NCI-H345 (cell line): Measurements from ENCODE around the gene PLA2G2C.
A peak's percentile ranks its signal among the peaks of the same experiment; 100 is the strongest.
"Not testable (repeated sequence)": the region's sequence is repeated elsewhere in the genome, so short reads cannot be mapped to it uniquely, and the experiment has no call there.

Experiments used
- DNase-seq: peaks from one replicate; lab custom pipeline; 2025; lab: John Stamatoyannopoulos, UW

PLA2G2C gene

GRCh38 chr1:20185834-20186782, at the start of gene PLA2G2C, which contains the start of gene UBXN10:
Gene PLA2G2C (minus strand): TSS chr1:20186518. CDS start chr1:20177363, 9,155 bp downstream.
Gene UBXN10 (plus strand): TSS chr1:20186096. CDS start chr1:20190562, 4,466 bp downstream.
- DNase-seq: no peak

- no peak for DNase-seq
These were observed 48.6 kb upstream of the PLA2G2C start for GRCh38 chr1:20234788-20235535.

- DNase-seq: peak; percentile 58
These were observed 47.5 kb upstream of the PLA2G2C start for GRCh38 chr1:20233866-20234265.

GRCh38 chr1:20233394-20233793, 47.1 kb upstream of the PLA2G2C start:
- DNase-seq: peak; percentile 39

GRCh38 chr1:20232564-20232963, 46.2 kb upstream of the PLA2G2C start:
- peak; percentile 47 for DNase-seq

GRCh38 chr1:20229171-20229570, 42.9 kb upstream of the PLA2G2C start:
- peak; percentile 38 for DNase-seq

- DNase-seq: no peak
These were observed 42.1 kb upstream of the PLA2G2C start for GRCh38 chr1:20228314-20228825.

- no peak for DNase-seq
These were observed 41.4 kb upstream of the PLA2G2C start for GRCh38 chr1:20227704-20228103.

GRCh38 chr1:20224546-20224945, 38.2 kb upstream of the PLA2G2C start:
- DNase-seq: no peak

- peak; percentile 75 for DNase-seq
These were observed 37.5 kb upstream of the PLA2G2C start for GRCh38 chr1:20223551-20224419.

GRCh38 chr1:20223106-20223505, 36.8 kb upstream of the PLA2G2C start:
- DNase-seq: no peak

- no peak for DNase-seq
These were observed 33.7 kb upstream of the PLA2G2C start for GRCh38 chr1:20220036-20220435.

GRCh38 chr1:20219053-20219452, 32.7 kb upstream of the PLA2G2C start:
- DNase-seq: not testable (repeated sequence)

- DNase-seq: peak; percentile 6
These were observed 30.3 kb upstream of the PLA2G2C start for GRCh38 chr1:20216574-20216973.

GRCh38 chr1:20215716-20216115, 29.4 kb upstream of the PLA2G2C start:
- DNase-seq: no peak

GRCh38 chr1:20212685-20213331, 26.5 kb upstream of the PLA2G2C start:
- peak; percentile 82 for DNase-seq

- DNase-seq: no peak
These were observed 25.9 kb upstream of the PLA2G2C start for GRCh38 chr1:20212085-20212684.

- DNase-seq: no peak
These were observed 25.2 kb upstream of the PLA2G2C start for GRCh38 chr1:20211511-20211931.

GRCh38 chr1:20210736-20211460, 24.6 kb upstream of the PLA2G2C start:
- no peak for DNase-seq

GRCh38 chr1:20209471-20209870, 23.2 kb upstream of the PLA2G2C start:
- no peak for DNase-seq
